Stimulated activated CD8-positive, alpha-beta memory T cell treated with anti-CD3 and anti-CD28 coated beads, Interleukin-2, amount 100 ng/mL, for 1 hour (primary cell): Measurements from ENCODE around the gene CLSTN3.

Source experiments
- DNase-seq, 2 donors: peaks; one replicate each; pipeline ENCODE4 v3.0.0-alpha.2; 2020; ENCODE audit warnings: low read depth in 2 of 2

The CLSTN3 gene

GRCh38 chr12:7125632-7126227 is 4.4 kb upstream of the CLSTN3 start:
- DNase-seq: no peak

GRCh38 chr12:7127916-7128626 is 2.1 kb upstream of the CLSTN3 start:
- DNase-seq: no peak

- no peak for DNase-seq
Observed at GRCh38 chr12:7128681-7129286, 1.4 kb upstream of the CLSTN3 start, which contains the start of gene RBP5. Gene RBP5, minus strand, starts transcription at chr12:7128889. Its CDS starts 114 bp downstream, at chr12:7128775.

GRCh38 chr12:7129287-7129871 is 792 bp upstream of the CLSTN3 start:
- no peak for DNase-seq

GRCh38 chr12:7130701-7131501 is 730 bp downstream of the CLSTN3 start:
- no peak for DNase-seq

- no peak for DNase-seq
Observed at GRCh38 chr12:7131502-7131866, 1.3 kb downstream of the CLSTN3 start.

- no peak for DNase-seq
Observed at GRCh38 chr12:7134396-7135166, 4.4 kb downstream of the CLSTN3 start.

- DNase-seq: no peak
Observed at GRCh38 chr12:7136071-7136470, 5.9 kb downstream of the CLSTN3 start.

- no peak for DNase-seq
Observed at GRCh38 chr12:7136676-7137075, 6.5 kb downstream of the CLSTN3 start.

GRCh38 chr12:7137908-7138307 is 7.7 kb downstream of the CLSTN3 start:
- DNase-seq: no peak

GRCh38 chr12:7139200-7139599 is 9.0 kb downstream of the CLSTN3 start:
- no peak for DNase-seq

- DNase-seq: no peak
Observed at GRCh38 chr12:7141351-7142005, 11.3 kb downstream of the CLSTN3 start.

- no peak for DNase-seq
Observed at GRCh38 chr12:7142056-7142644, 12.0 kb downstream of the CLSTN3 start.

- no peak for DNase-seq
Observed at GRCh38 chr12:7142809-7143465, 12.8 kb downstream of the CLSTN3 start.

- no peak for DNase-seq
Observed at GRCh38 chr12:7143564-7143963, 13.4 kb downstream of the CLSTN3 start.

- no peak for DNase-seq
Observed at GRCh38 chr12:7144414-7145120, 14.4 kb downstream of the CLSTN3 start.

GRCh38 chr12:7145671-7146070 is 15.5 kb downstream of the CLSTN3 start:
- DNase-seq: no peak

GRCh38 chr12:7146228-7146627 is 16.1 kb downstream of the CLSTN3 start:
- DNase-seq: no peak

- no peak for DNase-seq
Observed at GRCh38 chr12:7146906-7147305, 16.7 kb downstream of the CLSTN3 start.
